Activated T-helper 1 cell treated with anti-CD3 and anti-CD28 coated beads, Interleukin-12 subunit alpha, Interleukin-12 subunit beta, Interleukin-2, Interleukin-4 antibody, amounts not matched to agents 30 ng/mL and 10 ng/mL and 1 ng/mL, durations not matched to agents 14 hours and 24 hours and 36 hours (primary cell): ENCODE results near the gene TXNL4B. TPM values are rescaled to one million over a fixed set of nuclear protein-coding genes. Genes with fewer than 3 reads are reported as not detected.

ENCODE experiments used
- DNase-seq: peaks from one replicate; pipeline ENCODE4 v3.0.0; 2021; ENCODE audit warnings: low spot score
- H3K27ac Mint-ChIP-seq: one replicate; pipeline ENCODE4 v1.8.0; 2021; ENCODE audit warnings: mild to moderate bottlenecking, mixed read lengths
- H3K27me3 Mint-ChIP-seq: one replicate; pipeline ENCODE4 v1.8.0; 2022; ENCODE audit warnings: mild to moderate bottlenecking, moderate library complexity, mixed read lengths; ENCODE audit not compliant: insufficient read depth
- H3K36me3 Mint-ChIP-seq: one replicate; pipeline ENCODE4 v1.8.0; 2021; ENCODE audit warnings: low read depth, mixed read lengths
- H3K4me1 Mint-ChIP-seq: one replicate; pipeline ENCODE4 v1.8.0; 2021; ENCODE audit warnings: low read depth, mixed read lengths
- H3K4me3 Mint-ChIP-seq: one replicate; pipeline ENCODE4 v1.8.0; 2021; ENCODE audit warnings: mild to moderate bottlenecking, moderate library complexity, mixed read lengths
- H3K9me3 Mint-ChIP-seq: one replicate; pipeline ENCODE4 v1.8.0; 2021; ENCODE audit warnings: mixed read lengths
- intact Hi-C: fragments of 100-400 bp; cut with micrococcal nuclease; formaldehyde crosslinking; loops from one replicate; pipeline ENCODE4 v1.15.1; 2024
- total RNA-seq: library from RNA; stranded (reverse); gene quantifications from 2 replicates; pipeline ENCODE4 v1.2.3, GENCODE V29; 2022

TXNL4B gene
- total RNA-seq, 1 donor from 2014 or later: 25.1 TPM

DNA sequence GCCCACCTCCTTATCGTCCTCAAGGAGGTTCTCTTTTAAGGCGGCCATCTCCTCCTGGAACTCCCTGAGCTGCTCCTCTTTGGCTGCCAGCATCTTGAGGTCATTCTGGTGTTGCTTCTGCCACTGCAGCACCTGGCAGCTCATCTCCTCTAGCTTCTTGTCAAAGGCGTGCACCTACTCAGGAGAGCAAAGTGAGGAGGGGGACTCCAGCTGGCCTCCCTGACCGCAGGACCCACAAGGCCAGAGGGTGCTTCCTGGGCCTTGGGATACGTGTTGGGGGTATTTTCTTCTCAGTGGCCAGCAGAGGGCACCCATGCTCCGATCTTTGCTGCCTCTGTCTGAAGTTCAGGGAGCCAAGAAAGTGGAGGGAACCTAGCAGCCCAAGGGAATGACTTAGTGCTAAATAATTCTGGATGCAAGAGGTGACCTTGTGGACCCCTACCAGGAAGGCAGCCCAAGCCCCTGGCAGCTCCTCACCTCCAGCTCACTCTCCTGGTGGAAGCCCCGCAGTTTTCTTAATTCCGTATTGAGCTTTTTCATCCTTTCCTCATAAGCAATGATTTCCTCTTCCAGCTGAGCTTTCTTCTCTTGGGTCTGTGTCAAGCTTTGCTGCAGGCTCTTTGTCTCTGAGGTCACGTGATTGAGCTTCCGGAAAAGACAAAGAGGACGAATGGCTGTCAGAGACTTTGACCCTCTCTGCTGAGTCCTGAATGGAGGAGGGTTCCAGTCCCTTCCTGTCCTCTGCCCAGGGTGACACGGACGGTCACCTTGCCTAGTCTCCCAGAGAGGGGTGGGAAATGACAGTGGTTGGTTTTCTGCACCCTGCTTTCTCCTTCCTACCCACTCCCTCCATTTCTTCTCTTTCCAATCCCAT lies 31.6 kb upstream of the TXNL4B start:
- no peaks in the 10 kb centered on the region for H3K36me3 Mint-ChIP-seq
- no peaks in the 10 kb centered on the region for H3K9me3 Mint-ChIP-seq
- intact Hi-C loops: loop anchor here (5.0 kb wide), 1 partner anchor 1072 kb away; no protein-coding TSS in a partner anchor
- no peak overlapping the region for H3K4me3 Mint-ChIP-seq
- peaks cover 9% of the 10 kb centered on the region for H3K27me3 Mint-ChIP-seq
- H3K27ac Mint-ChIP-seq: no peak overlapping the region
- no peaks in the 10 kb centered on the region for H3K4me1 Mint-ChIP-seq
- peak; percentile 39 for DNase-seq

DNA sequence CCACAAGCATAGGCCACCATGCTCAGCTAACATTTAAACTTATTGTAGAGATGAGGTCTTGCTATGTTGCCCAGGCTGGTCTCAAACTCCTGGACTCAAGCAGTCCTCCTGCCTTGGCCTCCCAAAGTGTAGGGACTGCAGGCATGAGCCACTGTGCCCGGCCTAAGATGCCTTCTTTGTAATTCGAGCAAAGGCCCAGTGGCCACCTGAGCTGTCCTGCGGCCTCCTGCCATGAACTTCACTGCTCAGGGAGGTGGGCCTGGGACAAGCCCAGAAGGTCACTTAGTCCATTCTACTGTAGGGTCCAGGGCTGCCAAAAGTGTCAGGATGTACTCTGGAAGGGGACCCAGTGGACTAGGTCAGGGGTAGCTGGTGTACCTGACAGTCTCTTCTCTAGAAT lies 30.7 kb upstream of the TXNL4B start:
- DNase-seq: no peak
- Mint-ChIP-seq H3K27me3 (peaks cover 7% of the 10 kb centered on the region), H3K36me3 (no peaks in the 10 kb centered on the region), H3K27ac (no peak overlapping the region), H3K4me1 (no peaks in the 10 kb centered on the region), H3K4me3 (no peak overlapping the region), H3K9me3 (no peaks in the 10 kb centered on the region)
- intact Hi-C loops: no loop called here

DNA sequence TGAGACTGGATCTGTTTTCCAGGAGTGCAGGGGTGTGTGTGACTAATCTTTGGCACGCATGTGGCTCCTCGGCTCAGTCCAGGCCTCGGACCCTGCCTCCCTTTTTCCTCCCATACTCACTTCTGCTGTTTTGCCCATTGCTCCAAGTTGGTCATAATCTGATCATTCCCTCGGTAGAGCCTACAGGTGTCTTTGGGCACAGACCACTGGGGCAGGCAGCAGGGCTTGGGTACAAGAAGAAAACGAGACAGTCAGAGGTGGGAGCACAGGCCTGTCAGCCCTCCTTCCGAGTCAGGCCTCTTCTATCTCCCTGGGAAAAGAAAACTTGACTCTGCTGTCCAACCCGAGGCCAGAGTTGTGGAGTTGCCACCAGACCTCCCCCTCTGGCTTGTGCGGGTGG lies 30.0 kb upstream of the TXNL4B start:
- H3K4me1 Mint-ChIP-seq: no peaks in the 10 kb centered on the region
- H3K27ac Mint-ChIP-seq: no peak overlapping the region
- intact Hi-C loops: no loop called here
- no peak overlapping the region for H3K4me3 Mint-ChIP-seq
- peaks cover 7% of the 10 kb centered on the region for H3K27me3 Mint-ChIP-seq
- H3K9me3 Mint-ChIP-seq: no peaks in the 10 kb centered on the region
- H3K36me3 Mint-ChIP-seq: no peaks in the 10 kb centered on the region
- no peak for DNase-seq

GRCh38 chr16:72122916-72123315 lies 29.5 kb upstream of the TXNL4B start:
- no peak for DNase-seq
- Mint-ChIP-seq H3K27ac (no peak overlapping the region), H3K4me1 (no peaks in the 10 kb centered on the region), H3K36me3 (no peaks in the 10 kb centered on the region), H3K4me3 (no peak overlapping the region), H3K9me3 (no peaks in the 10 kb centered on the region), H3K27me3 (peaks cover 7% of the 10 kb centered on the region)
- intact Hi-C loops: no loop called here

DNA sequence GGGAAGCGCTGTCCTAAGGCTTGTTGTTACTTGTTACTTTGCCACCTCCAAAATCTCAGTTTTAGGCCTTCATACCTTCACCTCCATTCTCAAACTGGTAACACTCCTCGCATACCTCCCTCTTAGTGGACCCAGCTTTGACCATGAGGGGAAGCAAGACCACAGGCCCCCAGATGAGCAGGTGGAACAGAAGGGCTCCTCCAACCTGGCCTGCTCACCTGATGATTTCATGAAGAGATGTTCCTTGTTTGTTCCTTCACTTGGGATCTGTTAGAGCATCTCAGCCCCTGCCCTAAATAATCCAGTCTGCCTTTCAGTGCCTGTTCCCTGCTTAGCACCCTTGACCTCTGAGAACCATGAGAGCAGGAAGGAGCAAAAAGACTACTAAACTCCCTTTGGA lies 28.9 kb upstream of the TXNL4B start:
- intact Hi-C loops: no loop called here
- H3K4me1 Mint-ChIP-seq: no peaks in the 10 kb centered on the region
- no peak overlapping the region for H3K27ac Mint-ChIP-seq
- DNase-seq: no peak
- H3K4me3 Mint-ChIP-seq: no peak overlapping the region
- H3K9me3 Mint-ChIP-seq: no peaks in the 10 kb centered on the region
- H3K27me3 Mint-ChIP-seq: peaks cover 8% of the 10 kb centered on the region
- no peaks in the 10 kb centered on the region for H3K36me3 Mint-ChIP-seq

GRCh38 chr16:72120026-72120425 lies 26.6 kb upstream of the TXNL4B start:
- no peak for DNase-seq
- Mint-ChIP-seq H3K27me3 (peaks cover 10% of the 10 kb centered on the region), H3K4me3 (no peak overlapping the region), H3K4me1 (no peaks in the 10 kb centered on the region), H3K27ac (no peak overlapping the region), H3K9me3 (no peaks in the 10 kb centered on the region), H3K36me3 (no peaks in the 10 kb centered on the region)
- intact Hi-C loops: no loop called here

- no peaks in the 10 kb centered on the region for H3K4me1 Mint-ChIP-seq
- H3K9me3 Mint-ChIP-seq: no peaks in the 10 kb centered on the region
- H3K4me3 Mint-ChIP-seq: no peak overlapping the region
- peaks cover 5% of the 10 kb centered on the region for H3K27me3 Mint-ChIP-seq
- no peak overlapping the region for H3K27ac Mint-ChIP-seq
- intact Hi-C loops: no loop called here
- peaks cover 29% of the 10 kb centered on the region for H3K36me3 Mint-ChIP-seq
- no peak for DNase-seq
These were observed 20.2 kb upstream of the TXNL4B start for GRCh38 chr16:72113616-72113945.

DNA sequence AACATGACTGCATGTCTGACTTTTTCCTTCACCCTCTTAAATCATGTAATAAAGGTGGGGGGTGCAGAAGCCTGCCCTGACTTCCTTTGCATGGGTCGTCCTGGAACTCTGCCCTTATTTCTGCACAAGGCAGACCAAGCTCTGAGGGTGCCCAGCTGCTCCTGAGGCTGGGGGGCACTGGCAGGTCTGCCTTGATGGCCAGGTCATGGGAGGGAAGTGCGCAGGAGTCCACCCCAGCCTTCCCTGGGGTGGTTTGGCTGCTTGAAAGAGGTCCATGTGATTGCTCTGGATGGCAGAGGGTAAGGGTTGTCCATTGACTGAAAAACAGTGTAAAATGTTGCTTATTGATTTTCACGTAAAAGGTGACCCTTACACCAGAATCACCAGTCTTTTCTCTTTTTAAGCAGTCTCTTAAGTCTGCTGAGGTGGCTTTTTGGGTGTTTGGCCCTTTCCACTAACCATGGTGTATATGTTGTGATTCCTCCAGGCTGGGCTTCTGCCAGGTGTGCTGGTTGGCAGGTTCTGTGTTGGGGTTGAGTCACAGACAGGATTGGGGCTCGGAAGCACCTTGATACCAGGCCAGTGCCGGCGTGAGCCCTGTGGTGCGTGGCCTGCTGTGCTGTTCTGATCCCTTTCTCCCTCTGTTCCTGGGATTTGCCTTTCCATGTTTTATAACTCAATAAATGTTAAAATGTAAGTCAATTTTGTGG lies 19.6 kb upstream of the TXNL4B start:
- intact Hi-C loops: no loop called here
- Mint-ChIP-seq H3K36me3 (peaks cover 32% of the 10 kb centered on the region), H3K4me3 (no peak overlapping the region), H3K27me3 (peaks cover 5% of the 10 kb centered on the region), H3K4me1 (no peaks in the 10 kb centered on the region), H3K9me3 (no peaks in the 10 kb centered on the region), H3K27ac (no peak overlapping the region)
- no peak for DNase-seq

GRCh38 chr16:72112452-72112792 lies 19.0 kb upstream of the TXNL4B start:
- no peak for DNase-seq
- intact Hi-C loops: no loop called here
- H3K27ac Mint-ChIP-seq: no peak overlapping the region
- H3K27me3 Mint-ChIP-seq: peaks cover 5% of the 10 kb centered on the region
- no peaks in the 10 kb centered on the region for H3K4me1 Mint-ChIP-seq
- H3K9me3 Mint-ChIP-seq: no peaks in the 10 kb centered on the region
- H3K36me3 Mint-ChIP-seq: peaks cover 37% of the 10 kb centered on the region
- no peak overlapping the region for H3K4me3 Mint-ChIP-seq

GRCh38 chr16:72111657-72112451 lies 18.4 kb upstream of the TXNL4B start:
- Mint-ChIP-seq H3K4me1 (no peaks in the 10 kb centered on the region), H3K27me3 (peaks cover 2% of the 10 kb centered on the region), H3K36me3 (peaks cover 43% of the 10 kb centered on the region), H3K9me3 (no peaks in the 10 kb centered on the region), H3K4me3 (no peak overlapping the region), H3K27ac (no peak overlapping the region)
- no peak for DNase-seq
- intact Hi-C loops: no loop called here

GRCh38 chr16:72110662-72111615 lies 17.5 kb upstream of the TXNL4B start:
- no peak overlapping the region for H3K4me3 Mint-ChIP-seq
- peaks cover 48% of the 10 kb centered on the region for H3K36me3 Mint-ChIP-seq
- H3K27ac Mint-ChIP-seq: no peak overlapping the region
- no peaks in the 10 kb centered on the region for H3K27me3 Mint-ChIP-seq
- intact Hi-C loops: no loop called here
- no peaks in the 10 kb centered on the region for H3K9me3 Mint-ChIP-seq
- no peaks in the 10 kb centered on the region for H3K4me1 Mint-ChIP-seq
- no peak for DNase-seq

DNA sequence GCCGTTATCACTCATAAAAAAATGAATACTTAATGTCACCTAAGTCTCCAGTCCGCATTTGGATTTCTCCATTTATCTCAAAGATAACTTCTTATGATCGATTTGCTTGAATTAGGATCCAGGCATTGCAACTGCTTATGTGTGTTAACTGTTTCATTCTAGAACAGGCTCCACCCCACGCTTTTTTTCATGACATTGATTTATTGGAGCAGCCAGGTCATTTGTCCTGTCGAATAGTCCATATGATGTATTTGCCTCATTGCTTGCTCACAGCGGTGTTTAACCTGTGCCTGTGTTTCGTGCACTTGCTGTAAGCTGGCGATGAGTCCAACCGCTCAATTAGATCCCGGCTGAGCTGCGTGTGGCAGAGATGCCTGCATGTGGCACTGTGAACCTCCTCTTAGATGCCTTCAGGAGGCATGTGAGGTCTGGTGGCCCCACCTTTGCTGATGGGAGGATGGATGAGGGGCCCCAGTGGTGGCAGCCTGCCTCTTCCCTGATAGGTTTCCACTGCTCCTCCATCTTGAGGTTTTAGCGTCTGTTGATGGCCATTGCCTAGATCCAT lies 16.6 kb upstream of the TXNL4B start:
- peaks cover 57% of the 10 kb centered on the region for H3K36me3 Mint-ChIP-seq
- no peak overlapping the region for H3K4me3 Mint-ChIP-seq
- intact Hi-C loops: no loop called here
- H3K27ac Mint-ChIP-seq: no peak overlapping the region
- no peaks in the 10 kb centered on the region for H3K4me1 Mint-ChIP-seq
- no peak for DNase-seq
- H3K27me3 Mint-ChIP-seq: no peaks in the 10 kb centered on the region
- no peaks in the 10 kb centered on the region for H3K9me3 Mint-ChIP-seq
